Naive B cell (primary cell): ENCODE measurements around the gene CCAR1. TPM values are rescaled to one million over a fixed set of nuclear protein-coding genes. Genes with fewer than 3 reads are reported as not detected.
"Not testable (repeated sequence)": the region's sequence is repeated elsewhere in the genome, so short reads cannot be mapped to it uniquely, and the experiment has no call there.

Source experiments
- ATAC-seq, 2 donors: fragments of 150-1000 bp; cut with Tn5 transposase; 2 replicates each; pipeline ENCODE4 v1.10.0; 2021; ENCODE audit warnings: low read depth in 2 of 2, mild to moderate bottlenecking in 2 of 2, moderate library complexity in 2 of 2
- DNase-seq: peaks from one replicate; pipeline ENCODE4 v3.0.0; 2022
- H3K27ac Mint-ChIP-seq, 6 donors: one replicate each; pipeline ENCODE4 v1.8.0; 2020 to 2022; ENCODE audit warnings: mild to moderate bottlenecking in 6 of 6, mixed read lengths in 6 of 6, moderate library complexity in 5 of 6, inconsistent platforms in 2 of 6
- H3K27me3 Mint-ChIP-seq, 3 donors: one replicate each; pipeline ENCODE4 v1.8.0; 2021 to 2022; ENCODE audit warnings: mixed read lengths in 3 of 3, mild to moderate bottlenecking in 1 of 3
- H3K36me3 Mint-ChIP-seq, 2 donors: one replicate each; pipeline ENCODE4 v1.8.0; 2020 to 2022; ENCODE audit warnings: mixed read lengths in 2 of 2, inconsistent platforms in 1 of 2, mild to moderate bottlenecking in 1 of 2
- H3K4me1 Mint-ChIP-seq, 3 donors: one replicate each; pipeline ENCODE4 v1.8.0; 2020 to 2022; ENCODE audit warnings: mixed read lengths in 3 of 3, inconsistent platforms in 1 of 3, mild to moderate bottlenecking in 1 of 3, moderate library complexity in 1 of 3
- H3K4me3 Mint-ChIP-seq, 8 donors: one replicate each; pipeline ENCODE4 v1.8.0; 2020 to 2022; ENCODE audit warnings: mild to moderate bottlenecking in 8 of 8, mixed read lengths in 8 of 8, moderate library complexity in 8 of 8, inconsistent platforms in 2 of 8
- H3K9me3 Mint-ChIP-seq, 7 donors: one replicate each; pipeline ENCODE4 v1.8.0; 2020 to 2022; ENCODE audit warnings: mixed read lengths in 7 of 7, mild to moderate bottlenecking in 5 of 7, inconsistent platforms in 2 of 7, moderate library complexity in 1 of 7
- polyA plus RNA-seq, 6 donors: library from polyadenylated mRNA; unstranded; fragments of 300-500 nt; fragmentation: Illumina TruSeq; gene quantifications; one replicate each; pipeline ENCODE4 v1.2.3, GENCODE V29; 2021; ENCODE audit warnings: low read depth in 6 of 6

Gene CCAR1
- polyA plus RNA-seq, 6 donors from 2014 or later = 19.0 to 51.5 (median 30.1) TPM

GRCh38 chr10:68826764-68827591, 105.9 kb downstream of the CCAR1 start, which contains the start of gene STOX1:
TSS of gene STOX1 (plus strand) at chr10:68827531. CDS start at chr10:68827624, 93 bp downstream.
- Mint-ChIP-seq H3K4me3 (peak within 1 kb of the TSS; percentile 73 to 91 (median 80)), H3K4me1 (peaks cover 0 to 10% (median 9%) of the 10 kb centered on the region in 3 donors), H3K27me3 (peaks cover 0 to 13% (median 0%) of the 10 kb centered on the region in 3 donors), H3K9me3 (no peaks in the 10 kb centered on the region), H3K27ac (peak within 1 kb of the TSS in 3 of 6 donors; percentile 69 to 92 (median 73)), H3K36me3 (no peaks in the 10 kb centered on the region)
- ATAC-seq (peak; percentile 61 to 63), DNase-seq (peak; percentile 39)

- not testable (repeated sequence) for H3K27ac Mint-ChIP-seq, H3K9me3 Mint-ChIP-seq, H3K36me3 Mint-ChIP-seq, H3K4me3 Mint-ChIP-seq, DNase-seq
- H3K4me1 Mint-ChIP-seq = peaks cover 0 to 10% (median 9%) of the 10 kb centered on the region in 3 donors
- peak; percentile 59 to 64 for ATAC-seq
- H3K27me3 Mint-ChIP-seq = peaks cover 0 to 13% (median 0%) of the 10 kb centered on the region in 3 donors
These were observed 106.5 kb downstream of the CCAR1 start for GRCh38 chr10:68827592-68827959.

- not testable (repeated sequence) for H3K9me3 Mint-ChIP-seq, H3K27ac Mint-ChIP-seq, H3K36me3 Mint-ChIP-seq
- DNase-seq (peak; percentile 12), ATAC-seq (peak; percentile 67 to 71)
- peaks cover 0 to 10% (median 9%) of the 10 kb centered on the region in 3 donors for H3K4me1 Mint-ChIP-seq
- peak overlapping the region; percentile 56 to 80 (median 70) for H3K4me3 Mint-ChIP-seq
- peaks cover 0 to 13% (median 0%) of the 10 kb centered on the region in 3 donors for H3K27me3 Mint-ChIP-seq
These were observed 107.1 kb downstream of the CCAR1 start for GRCh38 chr10:68828083-68828601.

GRCh38 chr10:68828833-68829232, 107.8 kb downstream of the CCAR1 start:
- no peak for ATAC-seq
- H3K4me3 Mint-ChIP-seq = peak overlapping the region in 7 of 8 donors; percentile 32 to 80 (median 69)
- DNase-seq = no peak
- peaks cover 0 to 10% (median 9%) of the 10 kb centered on the region in 3 donors for H3K4me1 Mint-ChIP-seq
- H3K9me3 Mint-ChIP-seq = no peaks in the 10 kb centered on the region
- peaks cover 0 to 13% (median 0%) of the 10 kb centered on the region in 3 donors for H3K27me3 Mint-ChIP-seq
- no peaks in the 10 kb centered on the region for H3K36me3 Mint-ChIP-seq
- H3K27ac Mint-ChIP-seq = no peak overlapping the region

- Mint-ChIP-seq H3K27me3 (peaks cover 0 to 13% (median 0%) of the 10 kb centered on the region in 3 donors), H3K4me3 (peak overlapping the region in 2 of 8 donors; percentile 70 to 77), H3K27ac (no peak overlapping the region), H3K4me1 (peaks cover 0 to 10% (median 9%) of the 10 kb centered on the region in 3 donors), H3K9me3 (no peaks in the 10 kb centered on the region), H3K36me3 (no peaks in the 10 kb centered on the region)
- DNase-seq (no peak), ATAC-seq (no peak)
These were observed 108.5 kb downstream of the CCAR1 start for GRCh38 chr10:68829521-68829920.

GRCh38 chr10:68829952-68830351, 108.9 kb downstream of the CCAR1 start:
- H3K4me1 Mint-ChIP-seq = peaks cover 0 to 10% (median 9%) of the 10 kb centered on the region in 3 donors
- H3K9me3 Mint-ChIP-seq = no peaks in the 10 kb centered on the region
- H3K27ac Mint-ChIP-seq = peak overlapping the region in 1 of 6 donors; percentile 72
- ATAC-seq (no peak), DNase-seq (no peak)
- H3K4me3 Mint-ChIP-seq = no peak overlapping the region
- no peaks in the 10 kb centered on the region for H3K36me3 Mint-ChIP-seq
- peaks cover 0 to 11% (median 0%) of the 10 kb centered on the region in 3 donors for H3K27me3 Mint-ChIP-seq

- DNase-seq = no peak
- Mint-ChIP-seq H3K27me3 (no peaks in the 10 kb centered on the region), H3K4me3 (no peak overlapping the region), H3K4me1 (peaks cover 0 to 2% (median 0%) of the 10 kb centered on the region in 3 donors), H3K9me3 (no peaks in the 10 kb centered on the region), H3K27ac (no peak overlapping the region), H3K36me3 (no peaks in the 10 kb centered on the region)
- no peak for ATAC-seq
These were observed 111.0 kb downstream of the CCAR1 start for GRCh38 chr10:68831961-68832455.

- no peaks in the 10 kb centered on the region for H3K9me3 Mint-ChIP-seq
- H3K27me3 Mint-ChIP-seq = no peaks in the 10 kb centered on the region
- ATAC-seq (no peak), DNase-seq (no peak)
- H3K36me3 Mint-ChIP-seq = no peaks in the 10 kb centered on the region
- no peak overlapping the region for H3K4me3 Mint-ChIP-seq
- H3K27ac Mint-ChIP-seq = no peak overlapping the region
- peaks cover 0 to 2% (median 0%) of the 10 kb centered on the region in 3 donors for H3K4me1 Mint-ChIP-seq
These were observed 111.6 kb downstream of the CCAR1 start for GRCh38 chr10:68832601-68833000.

GRCh38 chr10:68837626-68838322, 116.7 kb downstream of the CCAR1 start:
- Mint-ChIP-seq H3K4me1 (no peaks in the 10 kb centered on the region), H3K9me3 (no peaks in the 10 kb centered on the region), H3K4me3 (no peak overlapping the region), H3K27ac (peak overlapping the region in 1 of 6 donors; percentile 67), H3K27me3 (no peaks in the 10 kb centered on the region), H3K36me3 (no peaks in the 10 kb centered on the region)
- DNase-seq = no peak
- ATAC-seq = no peak

- not testable (repeated sequence) for H3K36me3 Mint-ChIP-seq, DNase-seq, H3K27me3 Mint-ChIP-seq, H3K4me1 Mint-ChIP-seq, H3K27ac Mint-ChIP-seq, H3K9me3 Mint-ChIP-seq, ATAC-seq
- H3K4me3 Mint-ChIP-seq = peak overlapping the region in 2 of 8 donors; percentile 29 to 48
These were observed 119.6 kb downstream of the CCAR1 start for GRCh38 chr10:68840650-68841049.

Other genes with a start within 250 kb of the CCAR1 start
- 1 to 10 TPM in 3 of 6 donors, under 1 TPM in 2, not detected in 1; 0.42 to 1.8 (median 1.1) TPM for gene DNA2, start 249.3 kb upstream of the CCAR1 start, polyA plus RNA-seq
- gene SLC25A16, start 193.7 kb upstream of the CCAR1 start, polyA plus RNA-seq = 10 to 100 TPM in 1 of 6 donors, 1 to 10 TPM in 5; 3.6 to 11.0 (median 5.1) TPM
- gene TET1, start 160.9 kb upstream of the CCAR1 start, polyA plus RNA-seq = under 1 TPM in 5 of 6 donors, not detected in 1; 0.58 to 0.97 (median 0.64) TPM
- under 1 TPM in 4 of 6 donors, not detected in 2; 0.09 to 0.38 (median 0.19) TPM for gene STOX1, start 106.3 kb downstream of the CCAR1 start, polyA plus RNA-seq
- 10 to 100 TPM; 29.1 to 59.3 (median 32.6) TPM for gene DDX50, start 180.1 kb downstream of the CCAR1 start, polyA plus RNA-seq
- 10 to 100 TPM; 10.8 to 18.3 (median 17.1) TPM for gene DDX21, start 234.9 kb downstream of the CCAR1 start, polyA plus RNA-seq